Stomach smooth muscle (tissue), 2 donors: ENCODE results near the gene SAA1.

ENCODE experiments used
- H3K27ac ChIP-seq: one replicate; pipeline ENCODE4 v1.7.0; 2013; ENCODE audit warnings: mild to moderate bottlenecking, low read length, inconsistent platforms
- H3K27me3 ChIP-seq, 2 donors: one replicate each; pipeline ENCODE4 v1.7.0; 2013; ENCODE audit warnings: low read length in 2 of 2; ENCODE audit not compliant: insufficient read depth in 2 of 2, control insufficient read depth in 1 of 2
- H3K36me3 ChIP-seq, 2 donors: one replicate each; pipeline ENCODE4 v1.7.0; 2013; ENCODE audit warnings: low read length in 2 of 2; ENCODE audit not compliant: control insufficient read depth in 2 of 2, insufficient read depth in 2 of 2
- H3K4me1 ChIP-seq: one replicate; pipeline ENCODE4 v1.7.0; 2013; ENCODE audit warnings: low read length; ENCODE audit not compliant: control insufficient read depth, insufficient read depth
- H3K4me3 ChIP-seq, 2 donors: one replicate each; pipeline ENCODE4 v1.7.0; 2013; ENCODE audit warnings: low read length in 2 of 2
- H3K9ac ChIP-seq, 2 donors: one replicate each; pipeline ENCODE4 v1.7.0; 2013; ENCODE audit warnings: low read length in 2 of 2, mild to moderate bottlenecking in 1 of 2
- H3K9me3 ChIP-seq, 2 donors: one replicate each; pipeline ENCODE4 v1.7.0; 2013; ENCODE audit warnings: low read length in 2 of 2; ENCODE audit not compliant: control insufficient read depth in 2 of 2
- donor health status: healthy.
- donor health status: Pancreatic carcinoma.

SAA1 gene

DNA sequence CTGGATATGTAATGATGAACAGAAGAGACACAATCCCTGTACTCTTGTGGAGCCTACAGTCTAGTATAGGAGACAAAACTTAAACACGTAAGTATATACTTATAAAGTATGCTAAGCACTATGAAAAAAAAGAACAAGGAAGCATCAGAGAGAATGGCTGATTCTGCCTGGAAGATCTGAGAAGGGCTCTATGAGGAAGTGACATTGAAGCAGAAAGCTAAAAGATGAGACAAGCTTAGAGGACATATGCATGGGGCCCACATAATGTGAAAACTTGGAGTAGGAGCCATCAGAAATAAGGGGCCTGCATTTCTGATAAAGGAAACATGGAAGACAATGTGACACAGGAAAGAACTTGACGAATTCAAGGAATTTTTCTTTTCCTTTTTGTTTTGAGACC lies 16.6 kb downstream of the SAA1 start:
- no peak overlapping the region for H3K27ac ChIP-seq
- H3K27me3 ChIP-seq = no peaks in the 10 kb centered on the region
- no peak overlapping the region for H3K4me3 ChIP-seq
- no peak overlapping the region for H3K9ac ChIP-seq
- H3K9me3 ChIP-seq = no peaks in the 10 kb centered on the region
- H3K36me3 ChIP-seq = peaks cover 27 to 34% of the 10 kb centered on the region in 2 donors
- H3K4me1 ChIP-seq = no peaks in the 10 kb centered on the region

DNA sequence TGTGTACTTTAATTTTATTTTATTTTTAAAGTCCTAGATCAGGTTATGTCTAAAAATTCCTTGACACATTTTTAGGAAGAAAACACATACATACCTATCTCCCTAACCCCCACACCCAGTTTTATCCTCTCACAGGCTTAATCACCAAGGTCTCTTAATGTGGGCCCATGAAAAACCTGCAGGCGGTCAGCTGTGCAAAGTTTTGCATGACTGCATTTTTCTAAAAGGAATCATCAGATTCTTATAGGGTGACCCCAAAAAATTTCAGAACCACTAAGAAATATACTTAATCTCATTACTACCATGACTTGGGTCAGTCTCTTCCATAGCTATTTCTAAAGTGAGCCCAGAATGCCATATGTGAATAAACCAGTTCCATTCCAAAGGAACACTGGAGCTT lies 19.8 kb downstream of the SAA1 start:
- Histone ChIP-seq H3K9me3 (no peaks in the 10 kb centered on the region), H3K27ac (no peak overlapping the region), H3K27me3 (no peaks in the 10 kb centered on the region), H3K4me3 (no peak overlapping the region), H3K9ac (no peak overlapping the region), H3K4me1 (no peaks in the 10 kb centered on the region), H3K36me3 (peaks cover 31 to 41% of the 10 kb centered on the region in 2 donors)

GRCh38 chr11:18288911-18289310 lies 22.8 kb downstream of the SAA1 start:
- Histone ChIP-seq H3K36me3 (peaks cover 21 to 48% of the 10 kb centered on the region in 2 donors), H3K9me3 (no peaks in the 10 kb centered on the region), H3K27me3 (no peaks in the 10 kb centered on the region), H3K4me1 (no peaks in the 10 kb centered on the region), H3K27ac (no peak overlapping the region), H3K4me3 (no peak overlapping the region), H3K9ac (no peak overlapping the region)

- Histone ChIP-seq H3K9me3 (no peaks in the 10 kb centered on the region), H3K36me3 (peaks cover 39% of the 10 kb centered on the region in 2 donors), H3K4me3 (no peak overlapping the region), H3K27ac (no peak overlapping the region), H3K4me1 (no peaks in the 10 kb centered on the region), H3K27me3 (no peaks in the 10 kb centered on the region), H3K9ac (no peak overlapping the region)
These were observed 28.8 kb downstream of the SAA1 start for GRCh38 chr11:18294862-18295261.

GRCh38 chr11:18295316-18295715 lies 29.3 kb downstream of the SAA1 start:
- no peak overlapping the region for H3K27ac ChIP-seq
- H3K36me3 ChIP-seq = peaks cover 35 to 39% of the 10 kb centered on the region in 2 donors
- no peak overlapping the region for H3K4me3 ChIP-seq

GRCh38 chr11:18299721-18300120 lies 33.7 kb downstream of the SAA1 start:
- Histone ChIP-seq H3K4me3 (no peak overlapping the region), H3K9ac (no peak overlapping the region), H3K9me3 (no peaks in the 10 kb centered on the region), H3K36me3 (peaks cover 19 to 33% of the 10 kb centered on the region in 2 donors), H3K27ac (no peak overlapping the region), H3K27me3 (no peaks in the 10 kb centered on the region), H3K4me1 (no peaks in the 10 kb centered on the region)

More at GRCh38 chr11:18295316-18295715, 29.3 kb downstream of the SAA1 start:
- Histone ChIP-seq H3K9ac (no peak overlapping the region), H3K4me1 (no peaks in the 10 kb centered on the region), H3K9me3 (no peaks in the 10 kb centered on the region), H3K27me3 (no peaks in the 10 kb centered on the region)

- Histone ChIP-seq H3K9ac (no peak overlapping the region), H3K4me1 (no peaks in the 10 kb centered on the region), H3K9me3 (no peaks in the 10 kb centered on the region), H3K36me3 (peaks cover 12 to 18% of the 10 kb centered on the region in 2 donors), H3K4me3 (no peak overlapping the region), H3K27ac (no peak overlapping the region), H3K27me3 (no peaks in the 10 kb centered on the region)
These were observed 38.7 kb downstream of the SAA1 start for GRCh38 chr11:18304745-18305144.

- no peaks in the 10 kb centered on the region for H3K27me3 ChIP-seq
- no peaks in the 10 kb centered on the region for H3K9me3 ChIP-seq
- no peak overlapping the region for H3K9ac ChIP-seq
- no peaks in the 10 kb centered on the region for H3K4me1 ChIP-seq
- H3K4me3 ChIP-seq = no peak overlapping the region
- no peak overlapping the region for H3K27ac ChIP-seq
- peaks cover 13 to 20% of the 10 kb centered on the region in 2 donors for H3K36me3 ChIP-seq
These were observed 41.5 kb downstream of the SAA1 start for GRCh38 chr11:18307461-18308139.

- no peak overlapping the region for H3K27ac ChIP-seq
- H3K4me1 ChIP-seq = no peaks in the 10 kb centered on the region
- H3K4me3 ChIP-seq = no peak overlapping the region
- H3K36me3 ChIP-seq = peaks cover 13 to 20% of the 10 kb centered on the region in 2 donors
- H3K9ac ChIP-seq = no peak overlapping the region
- H3K9me3 ChIP-seq = no peaks in the 10 kb centered on the region
- no peaks in the 10 kb centered on the region for H3K27me3 ChIP-seq
These were observed 42.2 kb downstream of the SAA1 start for GRCh38 chr11:18308242-18308641.

- Histone ChIP-seq H3K27me3 (no peaks in the 10 kb centered on the region), H3K36me3 (peaks cover 10 to 20% of the 10 kb centered on the region in 2 donors), H3K4me1 (no peaks in the 10 kb centered on the region), H3K9ac (no peak overlapping the region), H3K9me3 (no peaks in the 10 kb centered on the region), H3K27ac (no peak overlapping the region), H3K4me3 (no peak overlapping the region)
These were observed 43.6 kb downstream of the SAA1 start for GRCh38 chr11:18309691-18310090.

DNA sequence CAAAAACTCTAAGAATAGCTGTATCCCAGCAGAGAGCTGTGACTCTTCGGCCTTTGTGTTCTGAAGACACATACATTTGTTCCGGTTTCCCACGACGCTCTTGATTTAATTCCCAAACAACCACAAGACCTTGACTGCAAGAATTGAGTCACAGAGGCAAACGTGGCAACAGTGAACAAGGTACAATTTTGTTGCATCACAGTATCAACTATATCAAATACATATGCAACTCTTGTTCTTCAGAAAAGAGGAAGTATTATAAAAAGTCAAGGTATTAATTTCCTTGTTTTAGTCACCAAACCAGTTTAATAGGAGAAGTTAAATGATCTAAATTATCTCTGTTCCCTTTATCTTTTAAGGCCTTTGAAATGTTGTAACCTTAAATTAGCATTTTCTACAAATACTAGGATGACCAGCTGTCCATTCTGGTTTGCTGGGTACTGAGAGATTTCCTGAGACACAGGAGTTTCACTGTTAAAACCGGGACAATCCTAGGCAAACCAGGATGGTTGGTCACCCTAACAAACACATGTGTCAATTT lies 44.8 kb downstream of the SAA1 start:
- Histone ChIP-seq H3K36me3 (peaks cover 12 to 19% of the 10 kb centered on the region in 2 donors), H3K4me1 (no peaks in the 10 kb centered on the region), H3K9ac (no peak overlapping the region), H3K9me3 (no peaks in the 10 kb centered on the region), H3K27ac (no peak overlapping the region), H3K4me3 (no peak overlapping the region), H3K27me3 (no peaks in the 10 kb centered on the region)
